ENCODE data around the gene CMIP.

Gene CMIP

GRCh38 chr16:81693744-81694303 lies 249.2 kb downstream of the CMIP start:
- TF ChIP-seq, protein P1, sequence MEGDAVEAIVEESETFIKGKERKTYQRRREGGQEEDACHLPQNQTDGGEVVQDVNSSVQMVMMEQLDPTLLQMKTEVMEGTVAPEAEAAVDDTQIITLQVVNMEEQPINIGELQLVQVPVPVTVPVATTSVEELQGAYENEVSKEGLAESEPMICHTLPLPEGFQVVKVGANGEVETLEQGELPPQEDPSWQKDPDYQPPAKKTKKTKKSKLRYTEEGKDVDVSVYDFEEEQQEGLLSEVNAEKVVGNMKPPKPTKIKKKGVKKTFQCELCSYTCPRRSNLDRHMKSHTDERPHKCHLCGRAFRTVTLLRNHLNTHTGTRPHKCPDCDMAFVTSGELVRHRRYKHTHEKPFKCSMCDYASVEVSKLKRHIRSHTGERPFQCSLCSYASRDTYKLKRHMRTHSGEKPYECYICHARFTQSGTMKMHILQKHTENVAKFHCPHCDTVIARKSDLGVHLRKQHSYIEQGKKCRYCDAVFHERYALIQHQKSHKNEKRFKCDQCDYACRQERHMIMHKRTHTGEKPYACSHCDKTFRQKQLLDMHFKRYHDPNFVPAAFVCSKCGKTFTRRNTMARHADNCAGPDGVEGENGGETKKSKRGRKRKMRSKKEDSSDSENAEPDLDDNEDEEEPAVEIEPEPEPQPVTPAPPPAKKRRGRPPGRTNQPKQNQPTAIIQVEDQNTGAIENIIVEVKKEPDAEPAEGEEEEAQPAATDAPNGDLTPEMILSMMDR (IDR thresholded peaks at IDR 0.05; ENCODE audit: low read depth, low read length): no peak
- H3K4me3 ChIP-seq (ENCODE audit: low read depth, low read length): no peak overlapping the region

GRCh38 chr16:81694494-81695280 lies 250.1 kb downstream of the CMIP start:
- TF ChIP-seq, protein P1 (IDR thresholded peaks at IDR 0.05; ENCODE audit: low read depth, low read length): no peak
- no peak overlapping the region for H3K4me3 ChIP-seq (ENCODE audit: low read depth, low read length)

DNA sequence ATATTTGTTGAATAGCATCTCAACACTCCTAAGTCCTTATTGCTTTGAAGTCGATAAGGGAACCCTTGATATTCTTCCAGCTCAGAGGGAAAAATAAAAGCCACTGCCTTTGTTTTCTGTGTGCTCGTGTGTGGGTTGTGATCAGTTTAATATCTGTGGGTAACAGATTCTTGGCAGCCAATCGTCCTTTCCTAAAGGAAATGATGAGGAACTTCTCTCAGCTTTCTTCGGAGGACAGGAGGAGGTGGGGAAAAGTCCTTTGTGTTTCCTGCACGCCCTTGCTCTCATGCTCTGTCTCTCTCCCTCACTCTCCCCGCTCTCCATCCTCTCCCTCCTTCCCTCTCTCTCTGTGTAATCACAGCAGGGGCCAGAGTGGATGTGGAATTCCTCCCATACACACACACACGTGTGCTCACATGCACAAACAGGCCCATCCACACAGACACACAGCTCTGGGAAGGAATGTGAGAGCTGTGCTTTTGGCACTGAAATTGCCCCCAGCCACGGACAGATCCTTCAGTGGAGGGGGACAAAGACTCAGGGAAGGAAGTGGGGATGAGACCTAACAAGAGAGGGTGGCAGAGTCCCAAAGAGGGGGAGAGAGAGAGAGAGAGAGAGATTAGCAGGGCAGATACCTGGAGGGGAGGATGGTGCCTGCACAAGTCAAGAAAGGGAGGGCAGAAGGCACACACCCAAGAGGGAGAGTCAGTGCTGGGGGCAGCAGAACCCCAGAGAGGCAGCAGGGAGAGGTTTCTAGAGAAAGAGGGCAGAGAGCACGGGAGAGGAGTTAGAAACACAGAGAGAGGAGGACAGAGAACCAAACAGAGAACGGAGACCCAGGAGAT lies 250.9 kb downstream of the CMIP start:
- H3K4me3 ChIP-seq (ENCODE audit: low read depth, low read length): no peak overlapping the region
- TF ChIP-seq, protein P1 (IDR thresholded peaks at IDR 0.05; ENCODE audit: low read depth, low read length): no peak

DNA sequence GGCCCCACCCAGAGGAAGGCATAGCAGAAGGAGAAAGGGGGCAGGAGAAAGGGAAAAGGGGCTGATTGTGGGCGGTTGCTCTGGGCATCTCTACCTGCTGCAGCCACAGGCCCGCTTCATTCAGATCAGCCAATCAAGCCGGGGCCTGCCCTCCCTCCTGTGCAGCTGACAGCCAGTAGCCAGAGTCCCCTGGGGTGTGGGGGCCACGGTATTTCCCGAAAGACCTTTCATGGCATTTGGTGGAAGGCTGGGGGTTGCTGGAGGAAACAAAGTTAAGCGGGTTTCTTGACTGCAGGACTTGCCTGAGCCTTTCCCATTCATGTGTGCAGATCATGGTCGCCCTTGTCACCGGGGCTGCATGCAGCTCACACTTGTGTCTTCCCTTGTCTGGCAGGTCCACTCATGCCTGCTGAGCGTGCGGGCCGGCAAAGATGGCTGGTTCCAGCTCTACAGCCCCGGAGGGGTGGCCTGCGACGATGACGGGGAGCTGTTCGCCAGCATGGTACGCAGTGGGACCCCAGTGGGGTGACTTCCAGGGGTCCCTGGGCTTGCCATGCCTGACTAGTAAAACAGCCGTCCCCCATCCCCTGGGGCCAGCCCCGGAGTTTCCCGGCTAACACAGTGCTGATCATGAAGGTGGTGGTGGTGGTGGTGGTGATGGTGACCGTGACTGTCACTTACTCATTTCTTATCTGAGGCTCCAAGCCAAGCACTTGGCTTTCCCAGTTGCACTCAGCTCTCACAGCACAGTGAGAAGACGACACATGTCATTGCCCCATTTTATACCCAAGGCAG lies 251.8 kb downstream of the CMIP start:
- TF ChIP-seq, protein P1 (IDR thresholded peaks at IDR 0.05; ENCODE audit: low read depth, low read length): no peak
- no peak overlapping the region for H3K4me3 ChIP-seq (ENCODE audit: low read depth, low read length)

- no peak overlapping the region for H3K4me3 ChIP-seq (ENCODE audit: low read depth, low read length)
- TF ChIP-seq, protein P1 (IDR thresholded peaks at IDR 0.05; ENCODE audit: low read depth, low read length): peak; percentile 58
Measured at GRCh38 chr16:81696961-81697615, 252.5 kb downstream of the CMIP start.

DNA sequence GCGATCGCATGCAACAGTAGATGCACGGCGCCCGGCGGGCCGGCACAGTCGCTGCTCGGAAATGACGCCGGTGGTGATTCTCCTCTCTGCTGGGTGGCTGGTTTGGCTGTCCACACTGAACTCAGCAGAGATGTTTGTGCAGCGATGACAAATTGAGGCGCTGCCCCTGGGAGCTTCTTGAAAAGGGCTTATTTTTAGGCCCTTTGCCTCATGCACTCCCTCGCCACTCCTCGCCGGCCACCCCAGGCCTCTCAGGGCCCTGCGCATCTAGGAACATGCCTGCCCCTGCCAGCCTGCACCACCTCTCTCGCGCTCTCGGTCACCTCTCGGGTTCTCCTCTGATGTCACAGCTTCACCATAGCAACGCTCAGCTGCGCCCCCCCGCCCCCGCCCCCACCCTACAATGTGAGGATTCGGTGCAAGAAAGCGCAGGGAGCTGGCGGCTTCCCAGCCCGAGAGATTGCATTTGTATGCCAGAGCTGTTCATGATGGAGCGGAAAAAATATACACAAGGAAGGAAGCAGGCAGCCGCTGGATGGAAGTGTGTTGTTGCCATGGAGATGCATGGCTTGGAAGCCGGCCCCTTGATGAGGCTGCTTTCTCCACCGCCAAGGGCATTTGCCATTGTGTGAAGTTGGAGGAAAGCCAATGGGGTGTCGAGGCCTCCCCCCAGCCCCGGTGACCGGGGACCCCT lies 253.2 kb downstream of the CMIP start:
- TF ChIP-seq, protein P1 (IDR thresholded peaks at IDR 0.05; ENCODE audit: low read depth, low read length): no peak
- H3K4me3 ChIP-seq (ENCODE audit: low read depth, low read length): no peak overlapping the region
